SK-N-SH (cell line): ENCODE results near the gene NUTF2.

Experiments
- CTCF ChIP-seq: fragments of 200-600 bp; sonication (generic); IDR thresholded peaks from 2 replicates; pipeline ENCODE4 v1.6.1; 2017; ENCODE audit warnings: antibody characterized with exemption, mild to moderate bottlenecking, moderate library complexity
- POLR2AphosphoS5 ChIP-seq: IDR thresholded peaks from 2 replicates; pipeline ENCODE4 v1.6.1; 2012; ENCODE audit warnings: low read depth, low read length
- RAD21 ChIP-seq: IDR thresholded peaks from 2 replicates; pipeline ENCODE4 v1.6.1; 2012; ENCODE audit warnings: mild to moderate bottlenecking, low read length
- TCF12 ChIP-seq: IDR thresholded peaks from 2 replicates; pipeline ENCODE4 v1.4.0; 2012
- YY1 ChIP-seq: IDR thresholded peaks from 2 replicates; pipeline ENCODE4 v1.4.0; 2012; ENCODE audit warnings: low read depth, mild to moderate bottlenecking

GRCh38 chr16:67843343-67843765 is 3.4 kb upstream of the NUTF2 start:
- TF ChIP-seq YY1 (no peak), TCF12 (no peak), CTCF (no peak), POLR2AphosphoS5 (no peak), RAD21 (no peak)
